Measurements from ENCODE around the gene AOPEP.

DNA sequence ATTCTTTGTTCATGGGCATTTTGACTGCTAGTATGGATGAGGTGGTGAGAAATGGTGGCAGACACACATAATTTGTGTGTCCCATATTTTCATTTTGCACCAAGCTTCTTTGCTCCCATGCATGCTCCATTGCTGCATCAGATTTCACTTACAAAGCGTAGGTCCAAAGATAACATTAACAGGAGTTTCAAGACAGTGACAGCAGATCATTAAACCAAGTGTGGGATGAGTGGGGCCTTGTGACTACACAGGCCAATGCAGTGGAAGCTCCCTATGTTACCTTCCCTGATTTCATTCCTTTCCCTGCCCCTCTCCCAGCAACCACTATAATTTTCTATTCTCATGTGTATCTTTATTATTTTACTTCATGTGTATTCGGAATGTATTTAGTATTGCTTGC, 142.0 kb downstream of the AOPEP start:
- TF ChIP-seq EZH2 (IDR thresholded peaks at IDR 0.05; ENCODE audit: borderline replicate concordance, low read length): no peak
- TF ChIP-seq, protein P1, sequence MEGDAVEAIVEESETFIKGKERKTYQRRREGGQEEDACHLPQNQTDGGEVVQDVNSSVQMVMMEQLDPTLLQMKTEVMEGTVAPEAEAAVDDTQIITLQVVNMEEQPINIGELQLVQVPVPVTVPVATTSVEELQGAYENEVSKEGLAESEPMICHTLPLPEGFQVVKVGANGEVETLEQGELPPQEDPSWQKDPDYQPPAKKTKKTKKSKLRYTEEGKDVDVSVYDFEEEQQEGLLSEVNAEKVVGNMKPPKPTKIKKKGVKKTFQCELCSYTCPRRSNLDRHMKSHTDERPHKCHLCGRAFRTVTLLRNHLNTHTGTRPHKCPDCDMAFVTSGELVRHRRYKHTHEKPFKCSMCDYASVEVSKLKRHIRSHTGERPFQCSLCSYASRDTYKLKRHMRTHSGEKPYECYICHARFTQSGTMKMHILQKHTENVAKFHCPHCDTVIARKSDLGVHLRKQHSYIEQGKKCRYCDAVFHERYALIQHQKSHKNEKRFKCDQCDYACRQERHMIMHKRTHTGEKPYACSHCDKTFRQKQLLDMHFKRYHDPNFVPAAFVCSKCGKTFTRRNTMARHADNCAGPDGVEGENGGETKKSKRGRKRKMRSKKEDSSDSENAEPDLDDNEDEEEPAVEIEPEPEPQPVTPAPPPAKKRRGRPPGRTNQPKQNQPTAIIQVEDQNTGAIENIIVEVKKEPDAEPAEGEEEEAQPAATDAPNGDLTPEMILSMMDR (IDR thresholded peaks at IDR 0.05; ENCODE audit: low read length): no peak

All from OCI-LY1 (cell line).